CD4-positive, alpha-beta T cell treated with Interleukin-21 for 1 hour (primary cell): Measurements from ENCODE around the gene NHS.
"Not testable (repeated sequence)": the region's sequence is repeated elsewhere in the genome, so short reads cannot be mapped to it uniquely, and the experiment has no call there.

Experiments used
- DNase-seq: peaks from one replicate; pipeline ENCODE4 v3.0.0-alpha.2; 2020

NHS gene

DNA sequence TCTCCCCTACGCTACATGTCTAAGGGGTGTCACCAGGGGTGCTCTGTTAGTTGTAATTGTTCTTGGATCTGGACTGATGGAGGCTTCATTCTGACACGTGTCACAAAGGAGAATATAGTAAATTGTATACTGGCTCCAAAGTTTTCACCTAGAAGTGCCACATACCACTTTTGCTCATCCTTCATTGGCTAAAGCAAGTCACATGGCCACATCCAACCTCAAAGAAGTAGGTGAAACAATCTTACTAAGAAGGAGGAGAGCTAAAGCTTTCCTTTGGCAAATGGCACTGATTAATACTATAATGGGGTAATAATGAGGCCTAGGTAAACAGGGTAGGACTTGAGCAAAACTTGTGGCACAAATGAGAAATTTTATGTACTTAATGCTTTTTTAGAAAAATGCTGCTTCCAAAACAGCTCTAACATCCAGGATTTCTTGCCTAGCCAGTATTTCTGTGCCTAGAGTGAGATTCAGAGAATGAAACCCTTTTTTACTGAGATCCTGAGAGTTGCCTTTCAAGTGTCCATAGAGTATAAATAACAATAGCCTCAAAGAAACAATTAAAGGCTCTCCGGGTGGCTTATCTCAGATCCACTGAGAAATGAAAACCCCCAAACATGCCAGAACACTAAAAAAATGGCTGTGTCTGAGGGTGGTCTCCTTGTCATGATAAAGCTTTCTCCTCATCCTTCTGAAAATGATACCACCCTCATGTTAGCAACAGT is 34.7 kb downstream of the NHS start:
- DNase-seq = no peak

- no peak for DNase-seq
Measured at GRCh38 chrX:17410651-17411050, 35.7 kb downstream of the NHS start.

DNA sequence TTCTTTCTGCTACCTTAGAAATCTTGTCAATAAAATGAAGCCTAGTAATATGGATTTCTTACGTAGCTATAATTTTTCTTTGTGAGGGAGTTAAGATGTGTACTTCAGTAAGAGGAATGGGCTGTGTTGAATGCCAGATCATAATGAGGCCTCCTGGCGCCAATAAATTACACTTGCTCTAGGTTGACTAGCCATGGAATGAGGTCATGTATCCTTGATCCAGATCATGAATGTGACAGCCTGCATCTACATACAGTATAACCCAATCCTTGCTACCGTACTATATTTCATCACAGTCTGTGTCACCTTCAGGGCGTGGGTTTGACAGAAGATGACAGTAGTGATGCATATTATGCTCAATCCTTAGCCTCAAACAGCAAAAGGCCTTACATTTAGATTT is 36.2 kb downstream of the NHS start:
- DNase-seq = no peak

DNA sequence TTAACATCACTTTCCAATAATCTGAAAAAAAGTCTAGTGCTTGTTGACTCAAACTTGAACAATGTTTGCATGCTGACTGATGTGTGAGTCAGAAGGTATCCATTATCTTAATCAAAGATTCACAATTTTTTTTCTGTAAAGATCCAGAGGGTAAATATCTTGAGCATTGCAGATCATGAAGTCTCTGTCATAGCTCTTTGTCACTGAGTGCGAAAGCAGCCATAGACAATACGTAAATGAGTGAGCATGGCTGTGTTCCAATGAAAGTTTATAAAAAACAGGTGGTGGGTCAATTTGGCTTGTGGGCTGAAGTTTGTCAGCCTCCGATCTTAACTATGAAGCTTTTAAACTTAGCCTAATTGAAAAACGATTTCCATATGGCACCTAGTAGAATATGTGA is 37.7 kb downstream of the NHS start:
- no peak for DNase-seq

DNA sequence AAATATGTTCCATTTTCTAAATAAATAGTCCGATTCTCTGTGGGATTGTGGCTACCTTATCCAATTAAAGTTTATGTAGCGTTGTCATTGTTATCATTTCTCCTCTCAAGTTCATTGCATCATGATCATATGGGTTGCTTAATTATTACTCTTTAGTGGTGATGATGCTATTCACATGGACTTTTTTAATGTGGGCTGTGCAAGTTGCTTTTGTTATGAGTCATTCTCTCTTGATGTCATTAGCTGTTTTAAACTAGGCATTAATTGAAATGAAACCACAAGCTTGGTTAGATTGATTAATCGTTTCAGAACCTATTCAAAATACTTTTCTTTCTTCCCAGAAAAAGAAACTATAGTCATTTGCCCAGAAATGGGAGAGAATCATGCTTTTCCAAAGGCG is 38.2 kb downstream of the NHS start:
- DNase-seq = no peak

DNA sequence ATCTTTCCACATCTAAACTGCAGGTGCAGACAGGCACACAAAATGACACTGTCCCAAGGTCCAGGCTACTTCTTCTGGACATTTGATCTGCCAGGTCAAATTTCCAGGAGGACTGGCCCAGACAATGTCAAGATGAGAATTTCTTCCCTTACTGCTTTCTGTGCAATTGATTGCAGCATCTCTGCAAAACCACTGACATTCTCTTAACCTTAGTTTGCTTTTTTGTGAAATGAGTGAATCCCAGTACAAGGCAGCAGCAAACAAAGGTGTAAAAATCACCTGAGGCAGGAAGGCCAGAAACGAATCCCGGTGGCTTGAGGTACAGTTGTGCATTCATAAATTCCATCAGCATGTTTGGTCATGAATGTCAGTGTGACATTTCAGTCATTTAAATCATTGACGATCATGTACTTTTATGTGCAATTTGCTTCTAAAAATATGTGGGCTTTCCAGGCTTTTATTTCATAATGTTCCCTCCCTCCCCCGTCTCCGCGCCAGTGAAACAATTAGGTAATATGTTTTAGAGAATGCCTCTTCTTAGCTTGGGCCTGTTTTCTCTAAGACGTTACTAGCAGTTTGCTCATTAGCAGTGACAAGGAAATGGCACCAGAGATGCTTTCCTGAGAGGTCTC is 39.1 kb downstream of the NHS start:
- no peak for DNase-seq

- no peak for DNase-seq
Measured at GRCh38 chrX:17414839-17415238, 39.8 kb downstream of the NHS start.

DNA sequence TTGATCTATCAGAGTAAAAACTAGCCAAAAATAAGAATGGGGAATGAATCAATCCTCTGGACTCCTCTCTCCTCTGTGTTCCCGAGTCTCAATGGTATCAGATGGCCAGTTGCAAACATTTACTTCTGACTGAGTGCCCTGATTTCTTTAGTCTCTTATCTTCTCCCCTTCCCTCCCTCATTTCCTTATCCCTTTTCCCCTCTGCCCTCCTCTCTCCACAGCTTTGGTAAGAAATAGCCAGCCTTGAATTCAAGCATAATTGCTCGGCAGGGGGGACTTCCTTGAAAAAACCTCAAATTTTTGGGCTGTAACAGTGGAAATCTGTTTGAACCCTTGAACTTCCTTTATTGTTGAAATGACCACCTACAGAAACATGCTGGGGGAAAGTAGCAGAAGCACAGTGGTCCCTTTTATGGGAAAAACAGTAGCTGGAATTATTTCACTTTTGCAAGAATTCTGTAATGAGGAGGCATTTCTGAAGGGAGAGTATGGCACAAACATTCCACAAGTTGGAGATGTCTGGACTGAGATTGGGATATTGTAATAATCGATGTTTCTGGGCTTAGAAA is 40.3 kb downstream of the NHS start:
- DNase-seq = no peak

GRCh38 chrX:17417372-17417771 is 42.4 kb downstream of the NHS start:
- DNase-seq = no peak

DNA sequence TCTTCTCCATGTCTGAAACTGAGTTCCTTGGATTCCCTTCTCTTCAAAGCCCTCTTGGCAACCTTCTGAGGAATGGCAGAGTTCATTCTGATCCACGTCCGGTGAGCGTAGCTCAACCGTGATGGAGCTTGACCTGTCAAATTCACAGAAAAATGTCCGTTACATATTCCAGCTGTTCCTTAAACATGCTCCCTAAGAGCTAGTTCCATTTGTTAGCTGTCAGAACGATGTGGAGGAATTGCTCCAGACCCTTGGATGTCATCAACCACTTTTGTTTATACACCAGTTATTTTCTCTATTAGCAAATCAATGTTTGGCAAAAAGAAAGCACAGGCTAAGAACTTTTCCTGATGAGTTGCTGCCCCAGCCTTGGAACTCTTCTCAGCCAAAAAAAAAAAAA is 50.1 kb downstream of the NHS start:
- DNase-seq = no peak

- no peak for DNase-seq
Measured at GRCh38 chrX:17425551-17425950, 50.6 kb downstream of the NHS start.

GRCh38 chrX:17431171-17431570 is 56.2 kb downstream of the NHS start:
- DNase-seq = no peak

DNA sequence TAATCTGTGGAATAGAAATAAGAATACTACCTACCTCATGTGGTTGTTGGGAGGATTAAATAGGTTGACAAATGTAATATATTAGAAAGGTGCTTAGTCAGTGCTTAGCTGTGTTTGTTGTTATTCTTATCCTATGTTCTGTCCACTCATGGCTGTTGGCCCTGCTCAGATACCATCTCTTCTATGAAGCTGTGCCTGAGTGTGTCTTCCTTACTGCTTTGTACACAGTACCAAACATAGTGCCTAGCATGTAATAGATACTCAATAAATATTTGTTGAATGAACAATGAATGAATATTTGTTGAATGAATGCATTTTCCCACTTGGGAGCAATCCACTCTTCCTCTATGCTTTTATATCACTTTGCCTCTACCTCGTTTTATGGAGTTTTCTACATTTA is 57.2 kb downstream of the NHS start:
- DNase-seq = no peak

DNA sequence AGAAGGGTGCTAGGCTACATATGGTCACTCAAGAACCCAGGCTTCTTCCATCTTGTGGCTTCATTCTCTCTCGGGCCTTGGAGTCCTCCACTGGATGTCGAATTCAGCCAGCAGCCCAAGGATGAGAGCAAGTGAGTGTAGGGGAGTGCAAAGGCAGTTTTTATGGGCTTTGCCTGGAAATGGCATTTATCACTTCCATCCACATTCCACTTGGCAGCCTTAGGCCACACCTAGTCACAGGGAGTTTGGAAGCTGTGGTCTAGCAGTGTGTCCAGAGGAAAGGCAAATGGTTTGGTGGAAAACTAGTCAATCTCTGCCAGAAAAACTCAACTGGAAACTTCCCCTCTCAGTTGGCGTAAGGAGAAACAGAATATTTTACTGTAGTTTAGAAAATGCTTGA is 59.0 kb downstream of the NHS start:
- no peak for DNase-seq

DNA sequence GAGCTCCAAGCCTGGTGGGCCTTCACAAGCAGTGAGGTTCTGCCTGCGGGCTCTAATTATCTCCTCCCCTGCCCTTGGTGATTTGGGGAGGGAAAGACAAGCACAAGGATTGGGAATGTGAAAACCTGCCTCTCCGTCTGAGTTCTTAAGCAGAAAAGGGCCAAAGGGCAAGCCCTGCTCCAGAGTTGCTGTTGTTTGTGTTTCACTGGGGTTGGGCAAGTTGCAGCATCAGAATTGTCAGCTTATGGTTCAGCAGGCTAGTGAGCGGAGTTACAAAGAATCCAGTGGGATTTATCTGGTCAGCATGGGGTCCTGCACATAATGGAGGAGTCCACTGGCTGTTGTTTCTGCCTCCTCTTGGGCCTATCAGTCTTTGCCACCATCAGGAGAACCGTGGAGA is 60.5 kb downstream of the NHS start:
- DNase-seq = no peak

DNA sequence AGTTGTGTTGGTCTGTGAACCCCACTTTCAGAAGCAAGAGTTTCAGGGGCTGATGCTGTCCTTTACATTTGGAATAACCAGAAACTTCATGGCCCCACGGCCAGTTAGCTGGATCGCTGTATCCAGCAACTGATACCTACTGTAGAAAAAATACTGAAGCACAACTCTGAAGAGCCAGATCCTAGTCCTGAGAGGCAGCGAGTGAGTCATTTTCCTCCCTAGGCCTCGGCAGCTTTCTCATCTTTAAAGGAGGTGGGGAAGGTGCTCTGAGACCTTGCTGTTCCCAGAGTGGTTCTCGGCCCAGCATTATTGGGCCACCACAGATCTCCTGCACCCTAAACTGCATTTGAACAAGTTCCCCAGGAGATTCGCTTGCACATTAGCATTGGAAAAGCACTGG is 63.2 kb downstream of the NHS start:
- DNase-seq = no peak

DNA sequence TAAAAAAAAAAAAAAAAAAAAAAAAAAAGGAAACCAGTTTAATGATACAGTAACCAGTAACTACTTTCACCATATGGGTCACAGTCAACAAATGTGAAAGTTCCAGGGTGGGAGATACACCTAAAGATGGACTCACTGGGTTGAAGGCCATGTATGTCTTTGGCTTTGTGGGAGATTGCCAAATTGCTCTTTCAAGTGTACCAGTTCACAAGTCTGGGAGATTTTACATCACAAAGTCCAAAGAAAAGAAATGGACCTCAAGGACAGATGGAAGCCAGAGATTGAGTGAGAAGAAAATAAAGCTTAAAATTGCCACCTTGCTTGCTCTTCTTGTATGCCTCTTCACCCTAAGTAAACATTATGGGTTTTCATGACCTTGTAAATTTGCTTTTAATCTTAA is 65.3 kb downstream of the NHS start:
- DNase-seq = no peak

DNA sequence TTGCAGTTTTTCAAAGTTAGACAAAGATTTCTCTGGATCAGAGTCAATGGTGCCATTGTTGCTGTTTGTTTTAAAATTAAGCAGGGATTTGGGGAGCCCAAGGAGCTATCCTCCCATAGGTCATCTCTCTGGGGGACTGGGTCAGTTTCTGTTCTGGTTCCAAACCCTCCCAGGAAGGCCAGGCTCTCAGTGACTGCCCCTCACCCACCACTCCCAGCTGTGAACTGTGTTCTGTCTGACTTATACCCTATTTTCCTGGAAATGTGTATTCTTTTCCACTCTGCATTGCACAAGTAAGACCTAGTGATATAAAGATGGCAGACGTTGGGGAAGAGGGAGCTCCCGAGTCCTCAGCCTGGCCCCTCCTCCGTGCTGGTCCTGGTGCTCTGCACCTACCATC is 65.8 kb downstream of the NHS start:
- DNase-seq = no peak

DNA sequence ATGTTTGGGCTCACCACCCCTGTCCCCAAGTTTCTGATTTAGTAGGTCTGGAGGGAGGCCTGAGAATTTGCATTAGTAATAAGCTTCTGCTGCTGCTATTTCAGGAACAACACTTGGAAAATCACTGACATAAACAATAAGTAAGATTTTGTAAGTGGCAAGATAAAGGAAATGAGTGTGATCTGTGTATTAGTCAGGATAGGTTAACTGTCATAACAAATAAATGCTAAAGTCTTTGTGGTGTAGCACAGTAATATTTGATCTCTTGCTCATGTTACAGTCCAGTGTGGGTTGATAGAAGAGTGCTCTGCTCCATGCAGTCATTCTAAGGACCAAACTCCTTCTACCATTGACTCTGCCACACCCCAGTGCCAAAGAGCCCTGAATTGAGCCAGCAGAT is 67.0 kb downstream of the NHS start:
- no peak for DNase-seq

GRCh38 chrX:17442898-17443297 is 67.9 kb downstream of the NHS start:
- no peak for DNase-seq

DNA sequence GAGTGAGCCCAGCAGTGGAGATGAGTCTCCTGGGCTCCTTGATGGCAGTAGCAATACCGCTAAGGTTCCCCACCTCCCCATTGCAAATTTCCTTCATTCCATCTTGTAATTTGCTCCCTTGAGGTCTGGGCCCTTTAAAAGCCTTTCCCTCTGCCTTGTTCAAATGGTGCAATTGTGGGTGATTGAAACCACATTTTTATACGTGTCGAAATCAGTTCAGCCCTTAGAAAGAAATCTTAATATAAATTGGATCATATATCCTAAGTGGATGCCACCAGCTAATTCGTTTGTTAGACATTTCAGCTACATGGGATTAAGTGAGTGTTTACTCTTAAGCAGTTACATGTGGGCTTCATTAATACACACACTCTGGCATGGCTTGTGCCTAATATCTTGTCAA is 68.6 kb downstream of the NHS start:
- DNase-seq = no peak

DNA sequence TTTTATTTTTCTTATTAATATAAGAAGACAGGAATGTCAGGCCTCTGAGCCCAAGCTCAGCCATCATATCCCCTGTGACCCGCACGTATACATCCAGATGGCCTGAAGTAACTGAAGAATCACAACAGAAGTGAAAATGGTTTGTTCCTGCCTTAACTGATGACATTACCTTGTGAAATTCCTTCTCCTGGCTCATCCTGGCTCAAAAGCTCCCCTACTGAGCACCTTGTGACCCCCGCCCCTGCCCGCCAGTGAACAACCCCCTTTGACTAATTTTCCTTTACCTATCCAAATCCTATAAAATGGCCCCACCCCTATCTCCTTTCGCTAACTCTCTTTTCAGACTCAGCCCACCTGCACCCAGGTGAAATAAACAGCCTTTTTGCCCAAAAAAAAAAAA is 71.3 kb downstream of the NHS start:
- not testable (repeated sequence) for DNase-seq

DNA sequence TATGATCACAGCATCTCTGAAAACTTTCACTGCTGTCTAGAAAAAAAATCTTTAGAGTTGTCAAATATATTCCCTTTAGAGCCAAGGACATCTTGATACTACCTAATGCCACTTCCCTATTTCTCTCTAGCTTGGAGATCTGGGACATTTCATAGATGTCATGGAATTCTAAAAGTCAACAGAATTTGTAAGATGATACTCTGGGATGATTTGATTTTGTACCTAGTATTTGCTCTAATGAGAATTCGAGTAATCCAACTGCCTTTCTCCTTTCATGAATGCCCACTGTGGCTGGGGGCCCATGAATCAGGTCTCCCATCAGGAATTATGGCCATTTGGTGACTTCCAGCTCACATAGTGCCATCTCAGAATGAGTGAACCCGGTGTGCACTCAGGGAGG is 73.2 kb downstream of the NHS start:
- no peak for DNase-seq

DNA sequence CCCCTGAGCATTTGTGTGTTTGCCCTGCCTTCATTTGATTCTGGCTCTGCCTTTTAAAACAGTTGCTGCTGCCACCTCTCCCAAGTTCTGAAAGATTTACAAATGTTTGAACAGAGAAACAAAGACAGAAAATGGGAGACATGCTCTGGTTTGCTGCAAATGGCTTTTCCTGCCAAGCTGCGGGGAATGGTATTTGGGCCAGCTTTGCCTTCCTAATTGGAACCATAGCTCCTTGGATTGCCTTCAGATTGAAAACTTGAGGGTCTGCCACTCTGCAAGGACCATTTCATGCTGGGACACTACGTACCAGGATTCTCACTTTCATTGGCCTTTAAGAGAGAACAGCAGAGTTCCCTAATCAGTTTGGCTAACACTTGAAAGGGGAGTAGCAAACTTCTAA is 74.9 kb downstream of the NHS start:
- no peak for DNase-seq

- no peak for DNase-seq
Measured at GRCh38 chrX:17453788-17454187, 78.8 kb downstream of the NHS start.
